Subcutaneous preadipocyte (primary cell): ENCODE measurements around the gene RTP5. TPM values are rescaled to one million over a fixed set of nuclear protein-coding genes. Genes with fewer than 3 reads are reported as not detected.

Experiments
- total RNA-seq: library from RNA; depleted of rRNA; stranded (reverse); fragments of >200 nt; gene quantifications from 2 replicates; pipeline ENCODE4 v1.2.3, GENCODE V29; 2012

RTP5 gene
- total RNA-seq: not detected in 2 replicates

DNA sequence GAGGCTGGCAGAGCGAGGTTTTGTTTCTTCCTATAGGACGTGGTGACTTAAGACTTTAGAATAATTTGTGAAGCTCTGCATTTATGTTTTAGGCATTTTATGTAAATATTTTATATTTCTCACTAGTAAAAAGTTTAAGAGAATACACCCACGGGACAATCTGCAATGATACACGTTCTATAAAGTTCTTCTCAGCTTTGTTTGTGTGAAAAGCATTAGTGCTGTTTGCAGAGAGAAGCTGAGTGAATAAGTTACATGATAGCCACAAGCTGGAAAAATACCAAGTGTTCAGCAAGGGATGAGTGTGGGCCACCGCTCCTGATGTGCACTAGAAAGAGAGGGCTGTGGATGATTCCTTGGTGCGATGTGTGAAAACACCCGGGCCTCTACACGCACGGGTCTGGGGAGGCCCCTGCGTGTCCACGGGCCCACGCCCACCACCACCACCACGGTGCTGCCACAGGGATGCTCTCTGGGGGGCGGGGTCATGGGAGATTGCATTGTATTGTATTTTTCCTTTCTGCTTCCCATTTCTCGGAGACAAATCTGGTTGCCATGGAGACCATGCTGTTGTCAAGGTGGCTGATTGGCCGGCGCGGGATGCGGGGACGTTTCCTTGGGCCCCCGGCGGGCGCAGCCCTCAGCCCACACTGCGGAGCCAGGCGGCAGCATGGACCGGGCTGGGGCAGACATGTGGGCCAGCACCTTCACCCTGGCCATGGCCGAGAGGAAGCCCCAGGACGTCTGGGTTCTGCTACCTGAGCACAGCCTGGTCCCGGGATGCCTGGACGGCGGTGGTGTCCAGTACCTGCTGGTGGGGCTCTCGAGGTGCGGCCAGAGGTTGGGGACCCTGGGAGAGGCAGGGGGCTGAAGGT, at the start of gene RTP5:
Gene RTP5, plus strand, starts transcription at position 643 of the 875 bp plus-strand sequence. Its CDS starts 28 bp downstream, at position 671.

DNA sequence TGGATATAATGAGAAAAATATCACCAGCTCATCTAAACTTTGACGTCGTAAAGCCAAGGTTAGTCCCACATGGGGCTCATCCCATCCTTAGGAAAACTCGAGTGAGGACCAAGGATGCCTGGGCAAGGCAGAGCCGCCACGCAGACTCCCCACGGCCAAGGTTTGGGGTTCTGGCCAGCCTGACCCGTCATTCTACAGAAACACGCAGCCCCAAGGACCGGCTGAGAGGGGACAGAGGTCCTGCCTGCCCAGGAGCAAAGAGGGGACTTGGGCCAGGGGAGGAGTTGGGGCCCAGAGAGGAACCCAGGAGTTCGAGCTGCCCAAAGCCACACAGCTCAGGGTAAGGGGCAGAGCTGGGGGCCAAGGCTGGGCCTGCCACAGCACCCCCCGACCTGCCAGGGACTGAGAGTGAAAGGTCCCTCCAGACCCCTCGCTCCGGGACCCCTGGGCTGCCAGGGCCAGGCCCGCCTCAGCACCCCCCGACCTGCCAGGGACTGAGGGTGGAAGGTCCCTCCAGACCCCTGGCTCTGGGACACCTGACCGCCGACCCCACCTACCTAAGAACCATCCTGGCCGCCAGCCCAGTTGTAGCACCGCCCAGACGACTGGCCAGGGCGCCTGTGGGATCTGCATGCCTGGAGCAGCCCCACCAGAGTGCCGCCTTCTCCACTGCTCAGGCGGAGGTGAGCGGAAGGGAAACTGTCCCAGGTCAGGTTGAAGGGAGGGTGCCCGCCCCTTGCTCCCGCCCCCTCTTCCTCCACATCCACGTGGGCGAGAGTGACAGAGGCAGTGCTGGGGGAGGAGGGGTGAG, 11.1 kb upstream of the RTP5 start, which contains the start of gene PDCD1:
Gene PDCD1, minus strand, starts transcription at position 689 of the 811 bp plus-strand sequence. Its CDS starts 56 bp downstream, at position 633.

Other genes starting within 250 kb of the RTP5 start
- 54.7 and 60.8 TPM in 2 replicates for gene THAP4, start 232.6 kb upstream of the RTP5 start, total RNA-seq
- 39.5 and 47.0 TPM in 2 replicates for gene ATG4B, start 232.0 kb upstream of the RTP5 start, total RNA-seq
- gene DTYMK, start 182.9 kb upstream of the RTP5 start, total RNA-seq: 45.2 and 46.3 TPM in 2 replicates
- gene ING5, start 167.7 kb upstream of the RTP5 start, total RNA-seq: 18.0 and 25.4 TPM in 2 replicates
- 10.9 and 13.6 TPM in 2 replicates for gene D2HGDH, start 135.1 kb upstream of the RTP5 start, total RNA-seq
- gene GAL3ST2, start 92.9 kb upstream of the RTP5 start, total RNA-seq: not detected in 2 replicates
- not detected in 2 replicates for gene NEU4, start 60.5 kb upstream of the RTP5 start, total RNA-seq
- not detected in 2 replicates for gene PDCD1, start 10.8 kb upstream of the RTP5 start, total RNA-seq